NOMO-1 treated with dmso at 0.1 percent for 144 hours (cell line): ENCODE data around the gene CHD1L.
"Not testable (repeated sequence)": the region's sequence is repeated elsewhere in the genome, so short reads cannot be mapped to it uniquely, and the experiment has no call there.

Experiments used
- DNase-seq: peaks from one replicate; lab custom pipeline; 2025; ENCODE audit not compliant: unreplicated experiment; lab: John Stamatoyannopoulos, UW

CHD1L gene

GRCh38 chr1:147231032-147231431, 11.5 kb upstream of the CHD1L start:
- DNase-seq: not testable (repeated sequence)

- DNase-seq: not testable (repeated sequence)
Measured at GRCh38 chr1:147233903-147234302, 8.6 kb upstream of the CHD1L start.

- no peak for DNase-seq
Measured at GRCh38 chr1:147235822-147236221, 6.7 kb upstream of the CHD1L start.

GRCh38 chr1:147236448-147236847, 6.0 kb upstream of the CHD1L start:
- DNase-seq: no peak

GRCh38 chr1:147236959-147237791, 5.3 kb upstream of the CHD1L start:
- DNase-seq: no peak

GRCh38 chr1:147238053-147238902, 4.2 kb upstream of the CHD1L start:
- no peak for DNase-seq

- no peak for DNase-seq
Measured at GRCh38 chr1:147238925-147239820, 3.3 kb upstream of the CHD1L start.

- not testable (repeated sequence) for DNase-seq
Measured at GRCh38 chr1:147240131-147240721, 2.3 kb upstream of the CHD1L start.

GRCh38 chr1:147241934-147242448, 493 bp upstream of the CHD1L start:
- no peak for DNase-seq

- DNase-seq: peak; percentile 1
Measured at GRCh38 chr1:147243228-147243685, 773 bp downstream of the CHD1L start.

GRCh38 chr1:147243841-147244240, 1.4 kb downstream of the CHD1L start:
- DNase-seq: no peak

- DNase-seq: no peak
Measured at GRCh38 chr1:147245129-147245528, 2.6 kb downstream of the CHD1L start.

GRCh38 chr1:147245586-147246021, 3.1 kb downstream of the CHD1L start:
- no peak for DNase-seq

GRCh38 chr1:147246044-147246690, 3.7 kb downstream of the CHD1L start:
- DNase-seq: no peak

GRCh38 chr1:147246910-147247655, 4.6 kb downstream of the CHD1L start:
- peak; percentile 6 for DNase-seq

GRCh38 chr1:147247656-147248238, 5.3 kb downstream of the CHD1L start:
- no peak for DNase-seq

GRCh38 chr1:147252540-147252939, 10.1 kb downstream of the CHD1L start:
- no peak for DNase-seq

- no peak for DNase-seq
Measured at GRCh38 chr1:147260956-147261355, 18.5 kb downstream of the CHD1L start.
